Measurements from ENCODE around the gene MYO5A.

DNA sequence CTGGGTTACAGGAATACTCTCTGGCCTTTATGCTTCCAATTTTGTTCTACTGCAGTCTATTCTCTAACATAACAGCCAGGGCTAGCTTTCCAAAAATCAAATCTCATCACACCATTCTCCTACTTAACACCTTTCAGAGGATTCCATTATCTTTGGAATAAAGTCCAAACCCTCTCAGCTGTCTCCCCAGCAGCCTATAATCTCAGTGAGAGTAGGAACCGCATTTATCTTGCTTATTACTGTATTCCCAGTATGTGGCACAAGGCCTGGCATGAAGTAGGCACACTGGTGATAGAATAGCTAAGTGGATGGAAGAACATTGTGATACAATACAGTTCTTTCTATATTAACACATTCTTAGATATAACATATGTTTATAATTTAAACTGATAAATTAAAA lies 184.1 kb downstream of the MYO5A start:
- TF ChIP-seq, protein P1, sequence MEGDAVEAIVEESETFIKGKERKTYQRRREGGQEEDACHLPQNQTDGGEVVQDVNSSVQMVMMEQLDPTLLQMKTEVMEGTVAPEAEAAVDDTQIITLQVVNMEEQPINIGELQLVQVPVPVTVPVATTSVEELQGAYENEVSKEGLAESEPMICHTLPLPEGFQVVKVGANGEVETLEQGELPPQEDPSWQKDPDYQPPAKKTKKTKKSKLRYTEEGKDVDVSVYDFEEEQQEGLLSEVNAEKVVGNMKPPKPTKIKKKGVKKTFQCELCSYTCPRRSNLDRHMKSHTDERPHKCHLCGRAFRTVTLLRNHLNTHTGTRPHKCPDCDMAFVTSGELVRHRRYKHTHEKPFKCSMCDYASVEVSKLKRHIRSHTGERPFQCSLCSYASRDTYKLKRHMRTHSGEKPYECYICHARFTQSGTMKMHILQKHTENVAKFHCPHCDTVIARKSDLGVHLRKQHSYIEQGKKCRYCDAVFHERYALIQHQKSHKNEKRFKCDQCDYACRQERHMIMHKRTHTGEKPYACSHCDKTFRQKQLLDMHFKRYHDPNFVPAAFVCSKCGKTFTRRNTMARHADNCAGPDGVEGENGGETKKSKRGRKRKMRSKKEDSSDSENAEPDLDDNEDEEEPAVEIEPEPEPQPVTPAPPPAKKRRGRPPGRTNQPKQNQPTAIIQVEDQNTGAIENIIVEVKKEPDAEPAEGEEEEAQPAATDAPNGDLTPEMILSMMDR (IDR thresholded peaks at IDR 0.05) = no peak
- no peak for TF ChIP-seq POLR2A (IDR thresholded peaks at IDR 0.05)
